Adipocyte (in vitro differentiated cells): Measurements from ENCODE around the gene GPLD1.
"Not testable (repeated sequence)": the region's sequence is repeated elsewhere in the genome, so short reads cannot be mapped to it uniquely, and the experiment has no call there.

Experiments used
- DNase-seq: peaks from one replicate; pipeline ENCODE4 v3.0.0-alpha.2; 2015; ENCODE audit warnings: low read depth
- H3K27me3 ChIP-seq: replicated peaks from 2 replicates; pipeline ENCODE4 v1.7.0; 2013; ENCODE audit warnings: mild to moderate bottlenecking, low read length, moderate library complexity; ENCODE audit not compliant: control insufficient read depth, insufficient read depth
- H3K36me3 ChIP-seq: 2 replicates; pipeline ENCODE4 v1.7.0; 2013; ENCODE audit warnings: low read length, mild to moderate bottlenecking, moderate library complexity; ENCODE audit not compliant: control insufficient read depth, insufficient read depth, severe bottlenecking
- H3K4me1 ChIP-seq: 2 replicates; pipeline ENCODE4 v1.7.0; 2013; ENCODE audit warnings: mild to moderate bottlenecking, low read length, moderate library complexity; ENCODE audit not compliant: control insufficient read depth, insufficient read depth
- H3K4me3 ChIP-seq: 2 replicates; pipeline ENCODE4 v1.7.0; 2013; ENCODE audit warnings: mild to moderate bottlenecking, low read length, moderate library complexity
- H3K9ac ChIP-seq: 2 replicates; pipeline ENCODE4 v1.7.0; 2013; ENCODE audit warnings: mild to moderate bottlenecking, low read length, moderate library complexity
- H3K9me3 ChIP-seq: 2 replicates; pipeline ENCODE4 v1.7.0; 2013; ENCODE audit warnings: mild to moderate bottlenecking, low read length, moderate library complexity; ENCODE audit not compliant: control insufficient read depth

The GPLD1 gene

DNA sequence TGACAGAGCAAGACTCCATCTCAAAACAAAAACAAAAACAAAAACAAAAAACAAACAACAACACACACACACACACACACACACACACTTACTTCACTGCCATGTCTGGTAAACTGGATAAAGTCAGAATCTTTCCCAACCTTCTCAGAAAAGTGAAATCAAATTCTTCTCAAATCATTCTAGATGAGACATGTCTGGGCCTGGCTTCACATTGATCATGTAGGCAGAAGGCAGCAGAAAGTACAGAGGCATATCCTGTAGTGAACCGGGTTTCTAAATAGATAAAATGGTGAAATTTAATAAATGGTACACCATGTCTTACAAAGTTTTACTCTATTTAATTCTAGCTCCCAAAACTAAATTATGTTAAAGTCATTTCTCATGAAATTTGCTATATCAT lies 101.6 kb downstream of the GPLD1 start:
- H3K4me3 ChIP-seq: no peak overlapping the region
- no peak overlapping the region for H3K9ac ChIP-seq
- H3K4me1 ChIP-seq: no peaks in the 10 kb centered on the region
- H3K36me3 ChIP-seq: no peaks in the 10 kb centered on the region
- H3K9me3 ChIP-seq: no peaks in the 10 kb centered on the region
- H3K27me3 ChIP-seq: no peaks in the 10 kb centered on the region
- no peak for DNase-seq

DNA sequence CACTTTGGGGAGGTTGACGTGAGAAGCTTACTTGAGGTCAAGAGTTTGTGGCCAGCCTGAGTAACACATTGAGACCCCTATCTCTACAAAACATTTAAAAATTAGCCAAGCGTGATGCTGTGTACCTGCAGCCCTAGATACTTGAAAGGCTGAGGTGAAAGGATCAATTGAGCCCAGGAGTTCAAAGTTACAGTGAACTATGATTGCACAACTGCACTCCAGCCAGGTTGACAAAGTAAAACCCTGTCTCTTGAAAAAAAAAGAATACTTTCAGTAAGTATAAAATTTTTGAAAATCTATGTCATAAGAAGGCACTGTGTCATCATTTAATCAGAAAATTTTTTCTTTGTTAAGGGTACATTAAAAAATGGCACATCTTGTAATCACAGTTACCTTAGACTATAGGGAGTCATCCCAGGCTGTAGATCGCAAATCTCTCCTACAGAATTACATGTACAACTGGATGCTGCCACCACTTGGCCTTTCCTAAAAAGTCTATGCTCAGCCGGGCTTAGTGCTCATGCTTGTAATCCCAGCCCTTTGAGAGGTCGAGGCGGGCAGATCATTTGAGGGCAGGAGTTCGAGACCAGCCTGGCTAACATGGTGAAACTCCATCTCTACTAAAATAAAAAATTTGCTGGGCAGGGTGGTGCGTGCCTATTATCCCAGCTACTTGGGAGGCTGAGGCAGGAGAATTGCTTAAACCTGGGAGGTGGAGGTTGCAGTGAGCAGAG lies 103.7 kb downstream of the GPLD1 start:
- no peaks in the 10 kb centered on the region for H3K9me3 ChIP-seq
- no peaks in the 10 kb centered on the region for H3K36me3 ChIP-seq
- no peaks in the 10 kb centered on the region for H3K4me1 ChIP-seq
- H3K27me3 ChIP-seq: no peaks in the 10 kb centered on the region
- no peak overlapping the region for H3K4me3 ChIP-seq
- no peak for DNase-seq
- H3K9ac ChIP-seq: no peak overlapping the region

DNA sequence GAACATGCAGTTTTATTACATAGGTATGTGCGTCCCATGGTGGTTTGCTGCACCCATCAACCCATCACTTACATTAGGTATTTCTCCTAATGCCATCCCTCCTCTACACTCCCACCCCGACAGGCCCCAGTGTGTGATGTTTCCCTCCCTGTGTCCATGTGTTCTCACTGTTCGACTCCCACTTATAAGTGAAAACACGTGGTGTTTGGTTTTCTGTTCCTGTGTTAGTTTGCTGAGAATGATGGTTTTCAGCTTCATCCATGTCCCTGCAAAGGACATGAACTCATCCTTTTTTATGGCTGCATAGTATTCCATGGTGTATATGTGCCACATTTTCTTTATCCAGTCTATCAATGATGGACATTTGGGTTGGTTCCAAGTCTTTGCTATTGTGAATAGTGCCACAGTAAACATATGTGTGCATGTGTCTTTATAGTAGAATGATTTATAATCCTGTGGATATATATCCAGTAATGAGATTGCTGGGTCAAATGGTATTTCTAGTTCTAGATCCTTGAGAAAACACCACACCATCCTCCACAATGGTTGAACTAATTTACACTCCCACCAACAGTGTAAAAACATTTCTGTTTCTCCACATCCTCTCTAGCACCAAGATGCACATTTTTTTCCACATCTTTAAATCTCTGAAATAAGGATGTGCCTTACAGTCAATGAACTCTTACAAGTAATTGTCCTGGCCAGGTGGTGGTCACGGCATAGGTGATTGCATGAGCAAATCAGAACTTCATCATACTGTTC lies 104.8 kb downstream of the GPLD1 start:
- H3K9me3 ChIP-seq, H3K27me3 ChIP-seq, H3K4me3 ChIP-seq, H3K4me1 ChIP-seq, H3K9ac ChIP-seq, DNase-seq, H3K36me3 ChIP-seq: not testable (repeated sequence)

DNA sequence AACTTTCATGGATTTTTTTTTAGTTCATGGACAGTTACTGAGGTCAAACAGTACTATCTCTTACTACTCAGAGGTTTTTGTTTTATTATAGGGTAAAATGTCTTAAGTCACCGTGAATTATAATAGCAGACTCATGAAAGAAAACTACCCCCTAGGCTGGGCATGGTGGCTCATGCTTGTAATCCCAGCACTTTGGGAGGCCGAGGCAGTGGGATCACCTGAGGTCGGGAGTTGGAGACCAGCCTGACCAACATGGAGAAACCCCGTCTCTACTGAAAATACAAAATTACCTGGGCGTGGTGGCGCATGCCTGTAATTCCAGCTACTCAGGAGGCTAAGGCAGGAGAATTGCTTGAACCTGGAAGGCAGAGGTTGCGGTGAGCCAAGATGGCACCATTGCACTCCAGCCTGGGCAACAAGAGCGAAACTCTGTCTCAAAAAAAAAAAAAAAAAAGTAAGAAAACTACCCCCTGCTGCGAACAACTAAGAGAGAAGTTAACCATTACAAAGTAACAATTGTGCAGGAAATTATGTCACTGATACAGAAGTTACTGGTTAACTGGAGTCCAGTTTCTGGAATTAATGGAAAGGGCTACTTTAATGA lies 106.4 kb downstream of the GPLD1 start:
- not testable (repeated sequence) for DNase-seq, H3K4me3 ChIP-seq, H3K9me3 ChIP-seq, H3K36me3 ChIP-seq, H3K27me3 ChIP-seq, H3K9ac ChIP-seq, H3K4me1 ChIP-seq

DNA sequence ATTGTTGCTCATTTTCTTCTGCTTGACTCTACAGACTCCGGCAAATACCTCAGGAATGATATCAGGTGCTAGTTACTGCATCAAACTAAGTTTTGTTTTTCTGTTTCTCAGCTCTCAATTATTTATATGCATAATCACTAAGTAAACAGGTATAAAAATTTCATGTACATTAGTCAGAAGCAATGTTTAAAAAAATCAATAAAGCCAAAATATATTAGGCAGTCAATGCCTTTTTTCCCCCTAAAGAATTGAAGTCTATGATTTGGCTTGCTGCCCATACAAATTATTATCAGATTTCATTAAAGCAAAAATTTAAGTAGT lies 107.2 kb downstream of the GPLD1 start:
- H3K9me3 ChIP-seq: no peaks in the 10 kb centered on the region
- no peak overlapping the region for H3K4me3 ChIP-seq
- H3K9ac ChIP-seq: no peak overlapping the region
- H3K27me3 ChIP-seq: no peaks in the 10 kb centered on the region
- no peaks in the 10 kb centered on the region for H3K4me1 ChIP-seq
- no peaks in the 10 kb centered on the region for H3K36me3 ChIP-seq
- DNase-seq: no peak

DNA sequence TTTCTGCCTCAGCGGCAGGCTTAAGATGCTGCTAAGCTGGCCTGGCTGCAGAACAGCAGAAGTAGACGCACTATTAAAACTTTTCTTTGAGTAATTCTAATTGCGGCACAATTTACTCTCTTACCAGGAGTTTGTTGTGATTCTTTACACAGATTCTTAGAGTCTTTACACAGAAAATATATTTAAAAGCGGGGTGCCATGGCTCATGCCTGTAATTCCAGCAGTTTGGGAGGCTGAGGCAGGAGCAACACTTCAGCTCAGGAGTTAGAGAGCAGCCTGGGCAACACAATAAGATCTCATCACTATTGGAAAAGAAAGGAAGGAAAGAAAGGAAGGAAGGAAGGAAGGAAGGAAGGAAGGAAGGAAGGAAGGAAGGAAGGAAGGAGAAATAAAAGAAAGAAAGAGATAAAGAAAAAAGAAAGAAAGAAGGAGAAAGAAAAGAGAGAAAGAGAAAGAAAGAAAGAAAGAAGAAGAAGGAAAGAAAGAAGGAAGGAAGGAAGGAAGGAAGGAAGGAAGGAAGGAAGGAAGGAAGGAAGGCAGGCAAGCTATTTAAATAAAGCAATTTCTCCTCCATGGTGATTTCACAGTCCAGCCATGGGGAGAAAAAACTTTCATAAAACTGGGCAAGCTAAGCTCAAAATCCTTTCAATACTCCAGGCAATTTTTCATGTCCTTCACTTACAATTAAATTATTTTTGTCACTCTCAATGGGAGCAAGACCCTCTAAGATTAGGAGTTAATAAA lies 107.7 kb downstream of the GPLD1 start:
- no peak for DNase-seq
- Histone ChIP-seq H3K9ac (no peak overlapping the region), H3K9me3 (no peaks in the 10 kb centered on the region), H3K27me3 (no peaks in the 10 kb centered on the region), H3K4me3 (no peak overlapping the region), H3K4me1 (no peaks in the 10 kb centered on the region), H3K36me3 (no peaks in the 10 kb centered on the region)

DNA sequence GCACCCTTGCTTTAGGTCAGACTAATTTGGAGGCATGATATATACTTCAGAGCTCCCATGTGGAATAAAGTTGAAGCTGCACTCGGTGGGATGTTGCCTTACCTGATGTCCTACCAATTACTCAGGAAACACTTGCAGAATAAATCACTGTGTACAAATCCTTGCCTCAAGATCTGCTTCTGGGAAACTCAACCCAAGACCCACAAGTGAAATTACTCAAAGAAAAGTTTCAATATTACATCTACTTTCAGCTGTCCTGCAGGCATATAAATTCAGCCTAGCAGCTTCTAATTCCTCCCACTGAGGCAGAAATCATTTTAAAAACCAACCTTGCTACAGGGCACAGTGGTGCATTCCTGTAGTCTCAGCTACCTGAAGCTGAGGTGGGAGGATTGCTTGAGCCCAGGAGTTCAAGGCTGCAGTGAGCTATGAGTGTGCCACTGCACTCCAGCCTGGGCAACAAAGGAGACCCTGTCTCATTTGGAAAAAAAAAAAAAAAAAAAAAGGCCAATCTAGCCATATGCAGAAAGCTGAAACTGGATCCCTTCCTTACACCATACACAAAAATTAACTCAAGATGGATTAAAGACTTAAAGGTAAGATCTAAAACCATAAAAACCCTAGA lies 110.8 kb downstream of the GPLD1 start:
- Histone ChIP-seq H3K9ac (no peak overlapping the region), H3K4me3 (no peak overlapping the region), H3K9me3 (no peaks in the 10 kb centered on the region), H3K4me1 (no peaks in the 10 kb centered on the region), H3K27me3 (no peaks in the 10 kb centered on the region), H3K36me3 (no peaks in the 10 kb centered on the region)
- DNase-seq: no peak
